Measurements from ENCODE around the gene TPRX1. TPM values are rescaled to one million over a fixed set of nuclear protein-coding genes. Genes with fewer than 3 reads are reported as not detected.

TPRX1 gene
- total RNA-seq, 3 donors from 2014 or later, result not detected

- Histone ChIP-seq H3K27me3 (peaks cover 0 to 4% of the 10 kb centered on the region in 2 donors), H3K9me3 (no peaks in the 10 kb centered on the region), H3K27ac (no peak overlapping the region), H3K4me1 (no peaks in the 10 kb centered on the region), H3K4me3 (no peak overlapping the region), H3K36me3 (no peaks in the 10 kb centered on the region)
- TF ChIP-seq POLR2A (IDR thresholded peaks at IDR 0.05) (no peak), POLR2AphosphoS5 (IDR thresholded peaks at IDR 0.05) (no peak)
- TF ChIP-seq, protein P1, sequence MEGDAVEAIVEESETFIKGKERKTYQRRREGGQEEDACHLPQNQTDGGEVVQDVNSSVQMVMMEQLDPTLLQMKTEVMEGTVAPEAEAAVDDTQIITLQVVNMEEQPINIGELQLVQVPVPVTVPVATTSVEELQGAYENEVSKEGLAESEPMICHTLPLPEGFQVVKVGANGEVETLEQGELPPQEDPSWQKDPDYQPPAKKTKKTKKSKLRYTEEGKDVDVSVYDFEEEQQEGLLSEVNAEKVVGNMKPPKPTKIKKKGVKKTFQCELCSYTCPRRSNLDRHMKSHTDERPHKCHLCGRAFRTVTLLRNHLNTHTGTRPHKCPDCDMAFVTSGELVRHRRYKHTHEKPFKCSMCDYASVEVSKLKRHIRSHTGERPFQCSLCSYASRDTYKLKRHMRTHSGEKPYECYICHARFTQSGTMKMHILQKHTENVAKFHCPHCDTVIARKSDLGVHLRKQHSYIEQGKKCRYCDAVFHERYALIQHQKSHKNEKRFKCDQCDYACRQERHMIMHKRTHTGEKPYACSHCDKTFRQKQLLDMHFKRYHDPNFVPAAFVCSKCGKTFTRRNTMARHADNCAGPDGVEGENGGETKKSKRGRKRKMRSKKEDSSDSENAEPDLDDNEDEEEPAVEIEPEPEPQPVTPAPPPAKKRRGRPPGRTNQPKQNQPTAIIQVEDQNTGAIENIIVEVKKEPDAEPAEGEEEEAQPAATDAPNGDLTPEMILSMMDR (IDR thresholded peaks at IDR 0.05), result no peak
- DNase-seq (ENCODE audit: low spot score in 2 of 2), result no peak
- intact Hi-C loops (cut with DNase I; ENCODE audit: low total_unique reads), result no loop called here
Observed at GRCh38 chr19:47839913-47840312, 35.6 kb upstream of the TPRX1 start.

GRCh38 chr19:47839411-47839810 is 35.1 kb upstream of the TPRX1 start:
- Histone ChIP-seq H3K36me3 (no peaks in the 10 kb centered on the region), H3K27me3 (peaks cover 0 to 4% of the 10 kb centered on the region in 2 donors), H3K9me3 (no peaks in the 10 kb centered on the region), H3K27ac (no peak overlapping the region), H3K4me3 (no peak overlapping the region), H3K4me1 (no peaks in the 10 kb centered on the region)
- TF ChIP-seq, protein P1 (IDR thresholded peaks at IDR 0.05), result no peak
- intact Hi-C loops (cut with DNase I; ENCODE audit: low total_unique reads), result no loop called here
- no peak for DNase-seq (ENCODE audit: low spot score in 2 of 2)

GRCh38 chr19:47836038-47836437 is 31.7 kb upstream of the TPRX1 start:
- no peaks in the 10 kb centered on the region for H3K36me3 ChIP-seq
- intact Hi-C loops (cut with DNase I; ENCODE audit: low total_unique reads), result no loop called here
- no peaks in the 10 kb centered on the region for H3K9me3 ChIP-seq
- no peak overlapping the region for H3K4me3 ChIP-seq
- DNase-seq (ENCODE audit: low spot score in 2 of 2), result no peak
- no peak overlapping the region for H3K27ac ChIP-seq
- no peaks in the 10 kb centered on the region for H3K4me1 ChIP-seq
- TF ChIP-seq POLR2A (IDR thresholded peaks at IDR 0.05) (no peak), POLR2AphosphoS5 (IDR thresholded peaks at IDR 0.05) (no peak)
- TF ChIP-seq, protein P1 (IDR thresholded peaks at IDR 0.05), result no peak
- H3K27me3 ChIP-seq, result no peaks in the 10 kb centered on the region

DNA sequence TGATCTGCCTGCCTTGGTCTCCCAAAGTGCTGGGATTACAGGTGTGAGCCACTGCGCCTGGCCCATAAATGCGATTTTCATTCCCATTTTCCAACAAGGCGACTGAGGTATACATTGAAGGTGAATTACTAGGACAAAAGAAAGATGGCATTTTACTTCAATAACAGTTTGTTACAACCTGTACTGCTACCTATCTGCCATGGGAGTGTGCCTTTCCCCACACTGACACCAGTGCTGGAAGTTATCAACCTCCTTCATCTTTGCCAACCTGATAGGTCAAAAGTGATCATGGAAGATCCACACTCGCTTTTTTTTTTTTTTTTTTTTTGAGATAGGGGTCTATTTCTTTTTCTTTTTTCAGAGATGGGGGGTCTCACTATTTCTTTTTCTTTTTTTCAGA is 28.4 kb upstream of the TPRX1 start:
- TF ChIP-seq POLR2A (IDR thresholded peaks at IDR 0.05), result no peak
- TF ChIP-seq, protein P1 (IDR thresholded peaks at IDR 0.05), result no peak
- Histone ChIP-seq H3K36me3 (no peaks in the 10 kb centered on the region), H3K9me3 (no peaks in the 10 kb centered on the region), H3K4me3 (no peak overlapping the region), H3K4me1 (no peaks in the 10 kb centered on the region), H3K27me3 (no peaks in the 10 kb centered on the region), H3K27ac (no peak overlapping the region)
- intact Hi-C loops (cut with DNase I; ENCODE audit: low total_unique reads), result no loop called here
- DNase-seq (ENCODE audit: low spot score in 2 of 2), result no peak

DNA sequence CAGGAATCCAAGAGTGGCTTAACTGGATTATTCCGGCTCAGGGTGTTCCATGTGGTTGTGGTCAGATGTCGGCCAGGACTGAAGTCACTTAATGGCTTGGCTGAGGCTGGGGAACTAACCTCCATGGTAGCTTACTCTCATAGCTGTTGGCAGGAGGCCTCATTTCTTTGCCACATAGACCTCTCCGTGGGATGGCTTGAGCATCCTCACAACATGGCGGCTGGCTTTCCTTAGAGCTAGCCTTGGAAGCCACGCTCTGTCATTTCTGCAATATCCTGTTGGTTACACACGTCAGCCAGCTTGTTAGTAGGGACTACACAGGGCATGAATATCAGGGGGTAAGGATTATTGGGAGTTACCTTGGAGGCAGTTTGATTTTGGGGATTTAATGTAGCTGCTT is 22.4 kb upstream of the TPRX1 start:
- DNase-seq (ENCODE audit: low spot score in 2 of 2), result no peak
- Histone ChIP-seq H3K4me1 (no peaks in the 10 kb centered on the region), H3K4me3 (no peak overlapping the region), H3K9me3 (peaks cover 4 to 6% of the 10 kb centered on the region in 2 donors), H3K27ac (no peak overlapping the region), H3K27me3 (no peaks in the 10 kb centered on the region), H3K36me3 (no peaks in the 10 kb centered on the region)
- intact Hi-C loops (cut with DNase I; ENCODE audit: low total_unique reads), result no loop called here
- TF ChIP-seq POLR2AphosphoS5 (IDR thresholded peaks at IDR 0.05), result no peak
- TF ChIP-seq, protein P1 (IDR thresholded peaks at IDR 0.05), result no peak
- no peak for TF ChIP-seq POLR2A (IDR thresholded peaks at IDR 0.05)
